PC-3 (cell line): ENCODE results near the gene CBFA2T2. TPM values are rescaled to one million over a fixed set of nuclear protein-coding genes. Genes with fewer than 3 reads are reported as not detected.

ENCODE experiments used
- ATAC-seq: fragments of 200-7000 bp; cut with Tn5 transposase; 2 replicates; pipeline ENCODE4 v1.9.1; 2020; ENCODE audit warnings: mild to moderate bottlenecking, moderate library complexity
- BruUV-seq: library from RNA; stranded (reverse); fragments of 400-500 nt; replicated peaks from 2 replicates; lab custom pipeline; 2021; lab: Mats Ljungman, UMichigan
- CTCF ChIA-PET: fragments of 300-600 bp; sonication (Branson Sonifier 250); formaldehyde crosslinking; loops from one replicate; lab custom pipeline; 2022; ENCODE audit warnings: antibody characterized with exemption; lab: Charles Lee
- POLR2A ChIA-PET: fragments of 300-600 bp; sonication (Branson Sonifier 250); formaldehyde crosslinking; loops from one replicate; lab custom pipeline; 2022; ENCODE audit warnings: antibody characterized with exemption; ENCODE audit not compliant: unreplicated experiment; lab: Charles Lee
- DNase-seq: peaks from one replicate; pipeline ENCODE4 v3.0.0-alpha.2; 2015
- H2AFZ ChIP-seq: fragments of 300-600 bp; sonication (generic); 2 replicates; pipeline ENCODE4 v1.6.0; 2016; ENCODE audit warnings: antibody characterized with exemption, low read length
- H3F3A ChIP-seq: fragments of 300-600 bp; sonication (generic); one replicate; pipeline ENCODE4 v1.6.0; 2017; ENCODE audit warnings: antibody characterized with exemption, low read length, control low read depth, mild to moderate bottlenecking; ENCODE audit not compliant: unreplicated experiment
- H3K27ac ChIP-seq: fragments of 300-600 bp; sonication (generic); 2 replicates; pipeline ENCODE4 v1.5.1; 2016; ENCODE audit warnings: mild to moderate bottlenecking, low read length
- H3K27me3 ChIP-seq: fragments of 300-600 bp; sonication (generic); 2 replicates; pipeline ENCODE4 v1.6.1; 2016; ENCODE audit warnings: low read length, mixed read lengths
- H3K36me3 ChIP-seq: fragments of 300-600 bp; sonication (generic); 2 replicates; pipeline ENCODE4 v1.6.1; 2016; ENCODE audit warnings: low read depth, mixed run types, low read length, mixed read lengths
- H3K4me1 ChIP-seq: fragments of 300-600 bp; sonication (generic); 2 replicates; pipeline ENCODE4 v1.5.1; 2016; ENCODE audit warnings: low read length; ENCODE audit not compliant: insufficient read depth
- H3K4me2 ChIP-seq: fragments of 300-600 bp; sonication (generic); 2 replicates; pipeline ENCODE4 v1.6.0; 2016; ENCODE audit warnings: low read length
- H3K4me3 ChIP-seq: fragments of 300-600 bp; sonication (generic); 2 replicates; pipeline ENCODE4 v1.5.1; 2016; ENCODE audit warnings: mild to moderate bottlenecking, low read length, mixed read lengths
- H3K79me2 ChIP-seq: fragments of 300-600 bp; sonication (generic); 2 replicates; pipeline ENCODE4 v1.6.1; 2017; ENCODE audit warnings: low read length, mixed read lengths
- H3K9ac ChIP-seq: fragments of 300-600 bp; sonication (generic); 2 replicates; pipeline ENCODE4 v1.6.0; 2016; ENCODE audit warnings: mild to moderate bottlenecking, low read length
- H3K9me2 ChIP-seq: fragments of 300-600 bp; sonication (generic); replicated peaks from 2 replicates; pipeline ENCODE4 v1.6.1; 2016; ENCODE audit warnings: mixed run types, low read length, mixed read lengths
- H3K9me3 ChIP-seq: fragments of 300-600 bp; sonication (generic); 2 replicates; pipeline ENCODE4 v1.6.1; 2016; ENCODE audit warnings: low read length, mixed read lengths
- H4K20me1 ChIP-seq: fragments of 300-600 bp; sonication (generic); 2 replicates; pipeline ENCODE4 v1.6.1; 2016; ENCODE audit warnings: low read length, mixed read lengths
- EZH2 ChIP-seq: fragments of 300-600 bp; sonication (generic); IDR thresholded peaks from one replicate; pipeline ENCODE4 v1.6.1; 2017; ENCODE audit warnings: antibody characterized with exemption, mild to moderate bottlenecking, low read length; ENCODE audit not compliant: unreplicated experiment
- EZH2phosphoT487 ChIP-seq: fragments of 300-600 bp; sonication (generic); IDR thresholded peaks from 2 replicates; pipeline ENCODE4 v1.6.1; 2018; ENCODE audit warnings: mild to moderate bottlenecking, antibody characterized with exemption, low read length, borderline replicate concordance
- intact Hi-C: fragments of 100-400 bp; cut with micrococcal nuclease; formaldehyde crosslinking; loops from 2 replicates; pipeline ENCODE4 v1.9.0; 2023
- total RNA-seq: library from RNA; depleted of rRNA; stranded (reverse); fragments of >200 nt; gene quantifications from 2 replicates; pipeline ENCODE4 v1.2.3, GENCODE V29; 2014
- TF ChIP-seq, protein P1 (sequence below): fragments of 300-600 bp; sonication (generic); conservative IDR thresholded peaks from 2 replicates; pipeline ENCODE4 v1.5.1; 2017; ENCODE audit warnings: antibody characterized with exemption, low read depth, mild to moderate bottlenecking, low read length

Gene CBFA2T2
- total RNA-seq, 1 experiment from 2014 or later = 9.7 TPM

DNA sequence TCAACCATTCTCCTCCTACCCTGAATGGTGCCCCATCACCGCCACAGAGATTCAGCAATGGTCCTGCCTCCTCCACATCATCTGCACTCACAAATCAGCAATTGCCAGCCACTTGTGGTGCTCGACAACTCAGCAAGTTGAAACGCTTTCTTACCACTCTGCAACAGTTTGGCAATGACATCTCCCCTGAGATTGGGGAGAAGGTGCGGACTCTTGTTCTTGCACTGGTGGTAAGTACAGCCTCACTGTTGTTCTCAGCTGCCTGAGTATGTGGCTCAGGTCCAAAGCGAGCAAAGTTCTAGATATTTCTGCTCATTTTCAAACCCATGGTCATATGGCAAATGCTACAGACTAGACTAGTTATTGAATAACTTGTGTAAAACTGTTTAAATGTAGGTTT lies 121.2 kb downstream of the CBFA2T2 start:
- no peaks in the 10 kb centered on the region for H3F3A ChIP-seq
- no peaks in the 10 kb centered on the region for H3K9me3 ChIP-seq
- H2AFZ ChIP-seq = no peak overlapping the region
- ChIA-PET POLR2A (no interaction called here), CTCF (no interaction called here)
- TF ChIP-seq EZH2 (no peak), EZH2phosphoT487 (no peak)
- TF ChIP-seq, protein P1, sequence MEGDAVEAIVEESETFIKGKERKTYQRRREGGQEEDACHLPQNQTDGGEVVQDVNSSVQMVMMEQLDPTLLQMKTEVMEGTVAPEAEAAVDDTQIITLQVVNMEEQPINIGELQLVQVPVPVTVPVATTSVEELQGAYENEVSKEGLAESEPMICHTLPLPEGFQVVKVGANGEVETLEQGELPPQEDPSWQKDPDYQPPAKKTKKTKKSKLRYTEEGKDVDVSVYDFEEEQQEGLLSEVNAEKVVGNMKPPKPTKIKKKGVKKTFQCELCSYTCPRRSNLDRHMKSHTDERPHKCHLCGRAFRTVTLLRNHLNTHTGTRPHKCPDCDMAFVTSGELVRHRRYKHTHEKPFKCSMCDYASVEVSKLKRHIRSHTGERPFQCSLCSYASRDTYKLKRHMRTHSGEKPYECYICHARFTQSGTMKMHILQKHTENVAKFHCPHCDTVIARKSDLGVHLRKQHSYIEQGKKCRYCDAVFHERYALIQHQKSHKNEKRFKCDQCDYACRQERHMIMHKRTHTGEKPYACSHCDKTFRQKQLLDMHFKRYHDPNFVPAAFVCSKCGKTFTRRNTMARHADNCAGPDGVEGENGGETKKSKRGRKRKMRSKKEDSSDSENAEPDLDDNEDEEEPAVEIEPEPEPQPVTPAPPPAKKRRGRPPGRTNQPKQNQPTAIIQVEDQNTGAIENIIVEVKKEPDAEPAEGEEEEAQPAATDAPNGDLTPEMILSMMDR = no peak
- no peaks in the 10 kb centered on the region for H3K9me2 ChIP-seq
- H3K4me2 ChIP-seq = no peak overlapping the region
- H4K20me1 ChIP-seq = no peaks in the 10 kb centered on the region
- intact Hi-C loops = no loop called here
- no peak for DNase-seq
- no peaks in the 10 kb centered on the region for H3K4me1 ChIP-seq
- no peaks in the 10 kb centered on the region for H3K79me2 ChIP-seq
- no peaks in the 10 kb centered on the region for H3K27me3 ChIP-seq
- BruUV-seq = no TSS peak
- H3K4me3 ChIP-seq = no peak overlapping the region
- ATAC-seq = no peak
- H3K27ac ChIP-seq = no peak overlapping the region
- H3K36me3 ChIP-seq = peaks cover 5% of the 10 kb centered on the region; the same call in 1 of the 2 replicates
- no peak overlapping the region for H3K9ac ChIP-seq

DNA sequence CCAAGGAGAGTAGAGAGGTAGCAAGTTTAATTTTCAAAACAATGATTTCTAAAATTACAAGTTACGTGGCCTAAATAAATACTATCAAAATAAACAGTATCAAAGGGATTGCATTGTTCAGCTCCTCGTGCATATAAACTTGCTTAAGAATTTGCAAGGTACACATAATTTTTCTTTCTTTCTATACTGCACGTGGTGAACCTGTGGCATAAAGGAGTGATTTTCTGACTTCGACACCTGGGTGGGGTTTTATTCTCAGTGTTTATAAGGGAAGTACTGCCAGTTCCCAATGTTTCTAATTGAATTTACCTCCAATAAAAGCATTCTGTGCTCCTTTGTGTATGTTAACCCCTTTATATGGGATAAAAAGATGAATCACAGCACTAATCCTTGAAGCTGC lies 122.1 kb downstream of the CBFA2T2 start:
- intact Hi-C loops = no loop called here
- H2AFZ ChIP-seq = no peak overlapping the region
- TF ChIP-seq, protein P1 = no peak
- H3K9me3 ChIP-seq = no peaks in the 10 kb centered on the region
- H3F3A ChIP-seq = no peaks in the 10 kb centered on the region
- BruUV-seq = no TSS peak
- no peaks in the 10 kb centered on the region for H3K9me2 ChIP-seq
- no peak overlapping the region for H3K9ac ChIP-seq
- H3K36me3 ChIP-seq = peaks cover 5% of the 10 kb centered on the region; the same call in 1 of the 2 replicates
- no peaks in the 10 kb centered on the region for H3K27me3 ChIP-seq
- no peaks in the 10 kb centered on the region for H4K20me1 ChIP-seq
- ATAC-seq = no peak
- no peak overlapping the region for H3K4me2 ChIP-seq
- ChIA-PET POLR2A (no interaction called here), CTCF (no interaction called here)
- H3K4me3 ChIP-seq = no peak overlapping the region
- no peaks in the 10 kb centered on the region for H3K4me1 ChIP-seq
- H3K79me2 ChIP-seq = no peaks in the 10 kb centered on the region
- H3K27ac ChIP-seq = no peak overlapping the region
- DNase-seq = no peak

DNA sequence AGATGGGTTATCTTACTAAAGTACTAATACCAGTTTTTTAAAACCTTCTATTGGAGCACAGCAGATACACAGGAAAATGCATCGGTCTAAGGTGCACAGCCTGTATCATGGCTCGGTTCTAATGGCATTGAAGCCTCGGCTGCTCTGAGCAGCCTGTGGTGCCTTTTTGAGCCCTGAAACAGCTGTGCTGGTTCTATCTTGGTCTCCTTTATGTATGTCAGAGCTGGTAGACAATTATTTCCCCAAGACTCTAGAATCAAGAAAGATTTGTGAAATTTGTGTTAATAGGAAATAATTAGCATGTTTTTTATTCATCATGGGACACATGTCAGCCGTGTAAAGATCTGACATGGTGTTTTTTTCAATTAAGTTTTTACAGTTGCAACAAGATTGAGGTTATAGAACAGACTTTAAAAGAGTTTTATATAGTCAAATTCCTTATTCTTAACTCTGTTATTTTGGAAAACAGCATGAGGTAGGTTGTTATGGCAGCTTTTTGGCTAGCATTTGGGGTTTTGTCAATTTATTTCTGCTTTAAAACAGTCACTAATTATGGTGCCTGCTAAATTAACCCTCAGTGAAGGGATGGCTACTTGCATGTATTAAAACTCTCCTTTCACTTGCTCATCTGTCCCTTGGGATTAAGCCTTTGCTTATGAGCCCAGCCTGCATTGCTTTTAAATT lies 132.0 kb downstream of the CBFA2T2 start:
- ChIA-PET CTCF (no interaction called here), POLR2A (no interaction called here)
- Histone ChIP-seq H3K27ac (no peak overlapping the region), H3K4me3 (no peak overlapping the region), H4K20me1 (no peaks in the 10 kb centered on the region), H3K79me2 (no peaks in the 10 kb centered on the region), H3K9ac (no peak overlapping the region), H2AFZ (no peak overlapping the region), H3F3A (no peaks in the 10 kb centered on the region), H3K9me2 (no peaks in the 10 kb centered on the region), H3K27me3 (no peaks in the 10 kb centered on the region), H3K9me3 (no peaks in the 10 kb centered on the region), H3K4me1 (no peaks in the 10 kb centered on the region), H3K4me2 (no peak overlapping the region), H3K36me3 (peaks cover 9% of the 10 kb centered on the region; the same call in 1 of the 2 replicates)
- DNase-seq (no peak), ATAC-seq (no peak)
- intact Hi-C loops = no loop called here
- no TSS peak for BruUV-seq
- TF ChIP-seq EZH2phosphoT487 (no peak), EZH2 (no peak)
- TF ChIP-seq, protein P1 = no peak
